Breast epithelium (tissue), 4 donors: ENCODE data around the gene SDK1. TPM values are rescaled to one million over a fixed set of nuclear protein-coding genes. Genes with fewer than 3 reads are reported as not detected.

ENCODE experiments used
- DNase-seq, 2 donors: peaks; one replicate each; pipeline ENCODE4 v3.0.0-alpha.2; 2019; ENCODE audit warnings: low spot score in 2 of 2
- H3K27ac ChIP-seq, 2 donors: fragments of 200-600 bp; sonication (generic) in 1 of 2; one replicate each; pipeline ENCODE4 v1.5.1; 2016 to 2019; ENCODE audit warnings: mild to moderate bottlenecking in 1 of 2
- H3K27me3 ChIP-seq, 2 donors: fragments of 200-600 bp; sonication (generic) in 1 of 2; one replicate each; pipeline versions ENCODE4 v1.5.1 to v1.6.0; 2017 to 2019; ENCODE audit warnings: control low read depth in 1 of 2, mild to moderate bottlenecking in 1 of 2
- H3K36me3 ChIP-seq: fragments of 200-600 bp; one replicate; pipeline ENCODE4 v1.5.1; 2019
- H3K4me1 ChIP-seq, 2 donors: fragments of 200-600 bp; sonication (generic); one replicate each; pipeline ENCODE4 v1.5.1; 2016 to 2019; ENCODE audit warnings: control low read depth in 1 of 2
- H3K4me3 ChIP-seq, 3 donors: fragments of 200-600 bp; sonication (generic); 1 replicate in 2 of 3; 2 replicates in 1 of 3; pipeline ENCODE4 v1.5.1; 2016 to 2019; ENCODE audit warnings: mild to moderate bottlenecking in 3 of 3, moderate library complexity in 2 of 3
- H3K9me3 ChIP-seq, 2 donors: fragments of 200-600 bp; sonication (generic) in 1 of 2; one replicate each; pipeline ENCODE4 v1.5.1; 2016 to 2019; ENCODE audit warnings: control low read depth in 1 of 2
- CTCF ChIP-seq, 3 donors: fragments of 450-650 bp; IDR thresholded peaks; one replicate each; pipeline ENCODE4 v1.5.1; 2016 to 2017; ENCODE audit warnings: antibody characterized with exemption in 3 of 3, mild to moderate bottlenecking in 3 of 3, moderate library complexity in 3 of 3
- POLR2A ChIP-seq: fragments of 450-650 bp; IDR thresholded peaks from one replicate; pipeline ENCODE4 v1.6.1; 2016; ENCODE audit warnings: antibody characterized with exemption, mild to moderate bottlenecking, moderate library complexity
- POLR2AphosphoS5 ChIP-seq, 3 donors: sonication (generic); formaldehyde crosslinking; IDR thresholded peaks; one replicate each; pipeline ENCODE4 v1.6.1; 2017; ENCODE audit warnings: antibody characterized with exemption in 3 of 3
- intact Hi-C: fragments of 100-400 bp; cut with DNase I; formaldehyde crosslinking; loops from one replicate; pipeline ENCODE4 v1.15.1; 2023; ENCODE audit warnings: low total_unique reads
- total RNA-seq, 3 donors: library from RNA; depleted of rRNA; stranded (reverse); fragments of >200 nt; gene quantifications; one replicate each; pipeline ENCODE4 v1.1.0, GENCODE V29; 2016

Gene SDK1
- total RNA-seq, 3 donors from 2014 or later: 3.7 to 18.2 (median 6.6) TPM

DNA sequence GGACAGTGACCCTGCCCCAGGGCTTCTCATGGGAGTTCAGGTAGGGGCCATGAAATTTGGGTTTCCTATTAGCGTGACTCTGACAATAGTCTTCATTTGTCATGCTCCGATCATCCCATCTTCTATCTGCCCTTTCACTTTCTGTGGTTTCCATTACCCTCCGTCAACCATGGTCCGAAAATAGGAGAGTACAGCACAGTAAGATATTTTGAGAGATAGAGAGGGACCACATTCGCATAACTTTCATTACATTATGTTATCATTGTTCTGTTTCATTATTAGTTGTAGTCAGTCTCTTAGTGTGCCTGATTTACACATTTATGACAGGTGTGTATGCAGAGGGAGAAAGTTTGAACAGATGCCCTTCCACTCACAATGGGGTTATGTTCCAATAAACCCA, 649.2 kb downstream of the SDK1 start:
- no peak for DNase-seq
- H3K4me3 ChIP-seq: no peak overlapping the region
- H3K4me1 ChIP-seq: no peaks in the 10 kb centered on the region
- H3K36me3 ChIP-seq: no peaks in the 10 kb centered on the region
- H3K27ac ChIP-seq: no peak overlapping the region
- H3K27me3 ChIP-seq: no peaks in the 10 kb centered on the region
- TF ChIP-seq CTCF (IDR thresholded peaks at IDR 0.05): no peak
- TF ChIP-seq POLR2AphosphoS5 (IDR thresholded peaks at IDR 0.05): no peak
- no peak for TF ChIP-seq POLR2A
- intact Hi-C loops: no loop called here
- H3K9me3 ChIP-seq: peaks cover 3% of the 10 kb centered on the region in 2 donors

DNA sequence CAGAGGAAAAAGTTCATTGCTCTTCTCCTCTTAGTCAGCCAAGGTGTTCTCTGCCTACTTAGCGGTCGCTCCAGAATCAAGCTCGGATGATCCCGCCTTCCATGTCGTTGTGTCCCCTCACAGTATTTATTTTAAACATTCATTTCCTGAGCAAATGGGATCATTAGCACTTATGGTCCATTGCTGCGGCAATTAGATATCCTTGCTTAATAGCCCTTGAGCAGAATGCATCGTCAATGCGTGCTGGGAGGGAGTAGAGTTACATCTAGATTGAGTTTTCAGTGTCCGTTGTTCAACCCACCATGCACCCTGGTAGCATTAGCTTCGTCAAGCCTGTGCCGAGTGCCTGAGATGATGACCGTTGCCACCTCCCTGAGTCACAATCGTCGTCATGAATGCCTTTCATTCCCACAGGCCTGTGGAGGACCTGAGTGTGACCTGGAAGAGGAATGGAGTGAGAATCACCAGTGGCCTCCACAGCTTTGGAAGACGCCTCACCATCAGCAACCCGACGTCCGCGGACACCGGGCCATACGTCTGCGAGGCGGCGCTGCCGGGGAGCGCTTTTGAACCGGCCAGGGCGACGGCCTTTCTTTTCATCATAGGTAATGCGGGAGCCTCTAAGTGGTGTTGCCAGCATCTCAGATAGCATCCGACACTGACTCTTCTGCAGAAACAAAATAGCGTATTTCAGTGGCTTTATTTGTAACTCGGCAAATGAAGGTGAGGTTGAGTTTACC, 650.4 kb downstream of the SDK1 start:
- no peak overlapping the region for H3K27ac ChIP-seq
- TF ChIP-seq POLR2A (no peak), CTCF (IDR thresholded peaks at IDR 0.05) (no peak), POLR2AphosphoS5 (IDR thresholded peaks at IDR 0.05) (no peak)
- H3K36me3 ChIP-seq: no peaks in the 10 kb centered on the region
- intact Hi-C loops: no loop called here
- H3K9me3 ChIP-seq: no peaks in the 10 kb centered on the region
- no peak for DNase-seq
- no peaks in the 10 kb centered on the region for H3K4me1 ChIP-seq
- no peak overlapping the region for H3K4me3 ChIP-seq
- no peaks in the 10 kb centered on the region for H3K27me3 ChIP-seq

GRCh38 chr7:3953133-3953532, 652.1 kb downstream of the SDK1 start:
- no peak for TF ChIP-seq CTCF (IDR thresholded peaks at IDR 0.05)
- TF ChIP-seq POLR2AphosphoS5 (IDR thresholded peaks at IDR 0.05): no peak
- no peak for TF ChIP-seq POLR2A
- H3K4me1 ChIP-seq: no peaks in the 10 kb centered on the region
- H3K4me3 ChIP-seq: no peak overlapping the region
- no peaks in the 10 kb centered on the region for H3K9me3 ChIP-seq
- no peaks in the 10 kb centered on the region for H3K36me3 ChIP-seq
- no peak for DNase-seq
- H3K27me3 ChIP-seq: no peaks in the 10 kb centered on the region
- no peak overlapping the region for H3K27ac ChIP-seq
- intact Hi-C loops: no loop called here

- no peak for DNase-seq
- TF ChIP-seq POLR2A: no peak
- no peak for TF ChIP-seq CTCF (IDR thresholded peaks at IDR 0.05)
- no peak for TF ChIP-seq POLR2AphosphoS5 (IDR thresholded peaks at IDR 0.05)
- H3K4me1 ChIP-seq: no peaks in the 10 kb centered on the region
- H3K27me3 ChIP-seq: no peaks in the 10 kb centered on the region
- H3K9me3 ChIP-seq: no peaks in the 10 kb centered on the region
- H3K36me3 ChIP-seq: no peaks in the 10 kb centered on the region
- H3K27ac ChIP-seq: no peak overlapping the region
- intact Hi-C loops: no loop called here
- no peak overlapping the region for H3K4me3 ChIP-seq
These were observed 652.9 kb downstream of the SDK1 start for GRCh38 chr7:3953946-3954345.

GRCh38 chr7:3955026-3955425, 654.0 kb downstream of the SDK1 start:
- H3K9me3 ChIP-seq: no peaks in the 10 kb centered on the region
- no peak overlapping the region for H3K4me3 ChIP-seq
- no peak for DNase-seq
- no peaks in the 10 kb centered on the region for H3K27me3 ChIP-seq
- H3K27ac ChIP-seq: no peak overlapping the region
- H3K4me1 ChIP-seq: no peaks in the 10 kb centered on the region
- TF ChIP-seq POLR2A (no peak), CTCF (IDR thresholded peaks at IDR 0.05) (no peak), POLR2AphosphoS5 (IDR thresholded peaks at IDR 0.05) (no peak)
- intact Hi-C loops: no loop called here
- no peaks in the 10 kb centered on the region for H3K36me3 ChIP-seq
